KG1 (cell line): ENCODE data around the gene PCARE.
"Not testable (repeated sequence)": the region's sequence is repeated elsewhere in the genome, so short reads cannot be mapped to it uniquely, and the experiment has no call there.

Experiments used
- DNase-seq: peaks from one replicate; lab custom pipeline; 2025; lab: John Stamatoyannopoulos, UW

PCARE gene

DNA sequence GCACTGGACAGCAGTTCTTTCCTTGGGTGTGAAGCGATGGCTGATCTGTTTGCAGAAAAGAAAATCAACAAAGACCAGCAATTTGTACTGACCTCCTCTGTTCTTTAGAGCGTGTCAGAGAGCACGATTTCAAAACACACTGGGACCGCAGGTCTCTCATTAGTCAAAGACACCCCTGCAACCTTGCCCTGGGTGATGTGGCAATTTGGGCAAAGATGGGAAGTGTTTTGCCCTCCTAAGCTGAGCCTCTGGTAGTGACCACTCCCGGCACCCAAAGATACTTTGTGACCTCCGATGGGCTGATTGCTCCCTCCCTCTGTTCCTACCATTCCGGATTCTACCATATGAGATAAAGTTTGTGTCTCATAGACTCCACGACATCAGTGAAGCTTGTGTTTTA is 22.6 kb upstream of the PCARE start:
- DNase-seq, result no peak

DNA sequence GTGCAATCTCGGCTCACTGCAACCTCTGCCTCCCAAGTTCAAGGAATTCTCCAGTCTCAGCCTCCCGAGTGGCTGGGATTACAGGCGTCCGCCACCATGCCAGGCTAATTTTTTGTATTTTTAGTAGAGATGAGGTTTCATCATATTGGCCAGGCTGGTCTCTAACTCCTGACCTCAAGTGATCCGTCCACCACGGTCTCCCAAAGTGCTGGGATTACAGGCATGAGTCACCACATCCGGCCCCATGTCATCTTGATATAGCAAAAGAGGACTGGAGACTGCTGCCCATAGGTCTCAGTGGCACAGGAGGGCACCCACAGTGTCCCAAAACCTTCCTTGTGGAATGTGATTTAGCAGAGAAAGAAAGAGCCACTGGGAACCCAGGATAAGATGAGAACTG is 16.0 kb upstream of the PCARE start:
- DNase-seq, result not testable (repeated sequence)

DNA sequence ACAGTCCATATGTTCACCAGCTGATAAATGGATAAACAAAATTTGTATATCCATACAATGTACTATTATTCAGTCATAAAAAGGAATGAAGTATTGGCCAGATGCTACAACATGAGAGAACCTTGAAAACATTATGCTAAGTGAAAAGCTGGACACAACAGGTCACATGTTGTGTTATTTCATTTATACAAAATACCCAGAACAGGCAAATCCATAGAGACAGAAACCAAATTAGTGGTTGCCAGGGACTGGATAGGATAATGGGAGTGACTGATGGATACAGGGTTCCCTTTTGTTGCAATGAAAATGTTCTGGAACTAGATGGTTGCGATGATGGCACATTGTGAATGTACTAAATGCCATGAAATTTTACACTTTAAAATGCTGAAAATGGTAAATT is 10.2 kb upstream of the PCARE start:
- no peak for DNase-seq

- no peak for DNase-seq
Measured at GRCh38 chr2:29082804-29083495, 8.6 kb upstream of the PCARE start.

GRCh38 chr2:29080886-29081743 is 6.8 kb upstream of the PCARE start:
- DNase-seq, result no peak

DNA sequence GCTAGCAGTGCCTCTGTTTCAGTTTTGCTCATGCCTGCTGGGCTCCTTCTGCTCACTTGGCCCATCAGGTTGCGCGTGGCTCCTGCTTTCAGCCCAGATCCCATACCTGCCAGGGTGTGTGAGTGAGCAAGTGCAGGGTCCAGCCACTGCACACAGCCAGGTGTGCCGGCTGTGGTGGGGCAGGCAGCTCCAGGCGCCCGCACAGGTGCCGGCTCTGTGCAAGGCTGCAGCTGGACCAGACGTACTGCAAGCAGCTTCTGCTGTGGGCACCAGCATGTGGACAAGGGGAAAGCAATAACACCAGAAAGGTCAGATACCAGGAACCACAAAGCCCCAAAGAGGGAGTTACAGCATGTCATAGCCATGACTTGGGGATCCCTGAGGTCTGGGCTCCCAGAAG is 5.6 kb upstream of the PCARE start:
- DNase-seq, result no peak

GRCh38 chr2:29075894-29076705 is 1.8 kb upstream of the PCARE start:
- DNase-seq, result no peak

GRCh38 chr2:29073933-29074332 is 390 bp downstream of the PCARE start:
- no peak for DNase-seq

DNA sequence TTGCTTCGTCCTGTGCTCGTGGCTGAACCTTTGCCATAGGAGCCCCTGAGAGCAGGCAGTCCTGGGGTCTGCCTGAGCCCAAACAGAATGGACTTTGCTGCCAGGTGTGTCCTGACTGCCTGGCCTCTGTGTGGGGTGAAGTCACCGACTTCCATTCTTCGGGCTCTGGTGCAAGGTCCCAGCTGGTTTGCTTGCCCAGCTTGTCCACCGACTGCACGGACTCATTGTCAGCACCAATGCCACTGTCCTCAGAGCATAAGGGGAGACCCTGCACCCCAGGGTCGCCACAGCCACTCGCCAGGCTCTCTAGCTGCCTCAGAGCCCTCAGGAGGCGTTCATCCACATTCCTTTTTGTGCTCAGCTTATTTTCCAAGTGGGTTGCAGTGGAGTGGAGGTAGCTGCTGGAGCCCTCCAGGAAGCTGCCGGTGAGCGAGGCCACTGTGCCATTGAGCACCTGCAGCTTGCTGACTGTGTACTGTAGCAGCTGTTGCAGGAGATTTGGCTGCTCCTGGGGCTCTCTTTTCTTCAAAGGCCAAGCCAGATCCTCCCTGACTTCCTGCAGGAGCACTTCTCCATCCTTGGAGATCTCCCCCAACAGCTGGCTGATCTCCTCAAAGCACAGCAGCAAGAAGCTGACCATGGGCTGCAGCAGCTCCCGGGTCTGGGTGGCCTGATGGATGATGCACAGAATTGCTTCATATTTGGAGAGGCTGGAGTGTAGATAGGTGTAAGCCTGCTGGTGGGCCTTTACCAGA is 1.2 kb downstream of the PCARE start:
- no peak for DNase-seq

- DNase-seq, result no peak
Measured at GRCh38 chr2:29072251-29072650, 2.1 kb downstream of the PCARE start.

DNA sequence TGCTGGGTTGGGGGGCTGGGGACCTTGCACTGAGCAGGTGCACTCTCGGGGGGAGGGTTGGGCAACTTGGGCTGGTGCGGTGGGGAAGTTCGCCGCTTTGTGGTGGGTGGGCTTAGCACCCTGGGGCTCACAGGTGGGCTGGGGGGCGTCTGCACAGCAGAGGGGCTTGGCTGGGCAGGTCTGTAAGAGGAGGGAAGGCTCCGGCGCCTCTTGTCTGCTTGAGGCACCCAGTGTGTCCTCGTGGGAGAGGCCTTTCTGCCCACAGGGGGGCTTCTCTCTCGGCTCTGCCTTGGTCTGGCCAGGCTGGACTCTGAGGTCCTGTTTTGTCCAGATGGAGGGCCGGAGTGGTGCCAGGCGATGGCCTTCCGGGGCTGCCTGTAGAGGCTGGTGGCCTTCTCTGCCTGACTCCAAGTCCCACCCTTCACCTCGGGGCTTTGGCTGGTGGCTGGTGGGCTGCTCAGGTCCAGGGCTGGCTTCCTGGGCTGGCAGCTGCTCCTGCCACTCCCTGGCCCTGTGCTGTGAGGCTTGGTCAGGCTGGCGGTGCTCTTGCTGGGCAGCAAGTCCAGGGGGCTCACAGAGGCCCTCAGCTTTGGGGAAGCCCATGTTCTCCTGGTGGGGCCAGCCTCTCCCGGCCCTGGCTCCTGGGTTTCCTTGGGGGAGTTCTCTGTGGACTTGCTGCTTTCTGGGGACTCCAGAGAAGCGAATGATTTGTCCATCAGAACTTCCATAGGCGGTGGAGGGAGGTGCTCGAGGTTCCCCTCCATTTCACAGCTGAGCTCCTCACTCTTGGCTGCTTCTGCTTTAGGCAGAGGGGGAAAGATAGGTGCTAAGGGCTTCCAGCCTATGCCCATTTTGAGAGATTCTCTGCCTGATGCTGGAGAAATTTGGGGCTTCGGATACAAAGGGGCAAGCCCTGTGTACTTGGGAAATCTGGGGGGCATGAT is 3.0 kb downstream of the PCARE start:
- no peak for DNase-seq

GRCh38 chr2:29070526-29070925 is 3.8 kb downstream of the PCARE start:
- no peak for DNase-seq

- DNase-seq, result no peak
Measured at GRCh38 chr2:29068513-29068912, 5.8 kb downstream of the PCARE start.

- no peak for DNase-seq
Measured at GRCh38 chr2:29066997-29067605, 7.2 kb downstream of the PCARE start.

GRCh38 chr2:29066271-29066860 is 8.0 kb downstream of the PCARE start:
- DNase-seq, result no peak

GRCh38 chr2:29065068-29065811 is 9.1 kb downstream of the PCARE start:
- no peak for DNase-seq

DNA sequence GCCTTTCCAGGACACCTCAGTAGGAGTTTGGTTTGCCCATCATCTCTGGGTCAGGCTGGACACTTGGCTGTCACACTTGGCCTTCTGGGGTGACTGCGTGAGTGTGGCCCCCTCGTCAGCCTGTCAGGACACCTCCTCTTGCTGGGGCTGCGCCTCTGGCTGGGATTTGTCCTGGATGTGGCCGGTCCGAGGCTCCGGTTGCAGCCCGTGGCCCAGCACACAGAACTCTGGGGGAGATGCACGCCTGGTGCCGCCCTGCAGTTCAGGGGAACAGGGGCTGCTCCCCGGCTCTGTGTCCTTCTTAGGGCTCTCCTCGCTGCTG is 9.6 kb downstream of the PCARE start:
- no peak for DNase-seq

GRCh38 chr2:29064346-29064715 is 10.0 kb downstream of the PCARE start:
- DNase-seq, result no peak

DNA sequence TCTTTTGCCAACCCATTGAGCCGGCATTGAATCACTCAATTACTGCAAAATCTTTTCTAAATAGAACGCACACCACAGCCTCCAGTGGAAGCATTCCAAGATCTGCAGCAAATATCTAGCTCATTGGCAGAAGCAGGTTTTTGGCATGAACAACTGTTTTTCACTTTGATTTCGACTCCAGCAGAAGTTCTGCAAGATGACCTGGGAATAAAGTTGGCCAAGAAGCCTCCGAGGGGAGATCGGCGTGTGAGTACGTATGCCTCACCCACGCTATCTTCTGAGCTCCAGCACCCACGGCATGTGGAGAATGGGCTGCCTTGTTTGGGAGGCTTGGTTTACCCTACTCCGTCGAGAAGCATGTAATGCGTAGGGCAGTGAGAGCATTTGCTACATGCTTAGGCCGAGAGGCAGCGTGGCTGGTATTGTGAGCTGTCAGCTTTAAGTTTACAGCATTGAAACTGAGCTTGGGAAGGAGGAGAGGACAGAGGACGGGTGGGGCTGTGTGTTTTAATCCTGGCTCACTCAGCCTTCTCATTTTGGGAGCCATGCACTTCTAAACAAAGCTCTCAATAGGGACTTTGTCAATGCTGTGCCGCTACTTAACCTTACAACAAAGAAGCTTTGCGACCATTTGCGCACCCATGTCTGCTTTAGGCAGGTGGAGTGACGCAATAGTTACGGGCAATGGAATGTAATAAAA is 10.5 kb downstream of the PCARE start:
- no peak for DNase-seq
